GM12878 (cell line): ENCODE results near the gene IQCH.
"Not testable (repeated sequence)": the region's sequence is repeated elsewhere in the genome, so short reads cannot be mapped to it uniquely, and the experiment has no call there.

Source experiments
- ATF3 ChIP-seq: IDR thresholded peaks from 2 replicates; pipeline ENCODE4 v1.6.1; 2011; ENCODE audit warnings: low read depth, mild to moderate bottlenecking, low read length, moderate library complexity, borderline replicate concordance; ENCODE audit errors: extremely low read depth
- CBX5 ChIP-seq: sonication (generic); IDR thresholded peaks from 2 replicates; pipeline ENCODE4 v1.6.1; 2016; ENCODE audit warnings: low read depth, moderate library complexity, mild to moderate bottlenecking, inconsistent platforms
- HCFC1 ChIP-seq: fragments of 150-350 bp; IDR thresholded peaks from 2 replicates; pipeline ENCODE4 v1.6.1; 2014; ENCODE audit warnings: low read length
- NFXL1 ChIP-seq: fragments of 450-650 bp; IDR thresholded peaks from 2 replicates; pipeline ENCODE4 v1.6.1; 2017; ENCODE audit warnings: antibody characterized with exemption, mild to moderate bottlenecking, borderline replicate concordance
- POLR2AphosphoS5 ChIP-seq: IDR thresholded peaks from 2 replicates; pipeline ENCODE4 v1.6.1; 2011; ENCODE audit warnings: mild to moderate bottlenecking, low read length, inconsistent platforms
- RAD21 ChIP-seq: IDR thresholded peaks from 2 replicates; pipeline ENCODE4 v1.6.1; 2011; ENCODE audit warnings: mild to moderate bottlenecking, low read depth, low read length, moderate library complexity; ENCODE audit not compliant: insufficient read depth
- SUZ12 ChIP-seq: fragments of 200-600 bp; sonication (generic); IDR thresholded peaks from one replicate; pipeline ENCODE4 v1.6.1; 2018; ENCODE audit warnings: antibody characterized with exemption, mild to moderate bottlenecking; ENCODE audit not compliant: unreplicated experiment

GRCh38 chr15:67448372-67448771 is 193.8 kb downstream of the IQCH start:
- TF ChIP-seq CBX5, NFXL1, POLR2AphosphoS5, HCFC1, SUZ12, ATF3, RAD21: not testable (repeated sequence)
